Effector memory CD4-positive, alpha-beta T cell (primary cell): ENCODE measurements around the gene ANKS1A.

ENCODE experiments used
- DNase-seq, 3 donors: peaks; one replicate each; pipeline ENCODE4 v3.0.0-alpha.2; 2020
- H3K27ac ChIP-seq: 2 replicates; pipeline ENCODE4 v1.7.0; 2013; ENCODE audit warnings: mild to moderate bottlenecking, low read length, moderate library complexity; ENCODE audit not compliant: insufficient read depth, poor library complexity, severe bottlenecking
- H3K27me3 ChIP-seq: replicated peaks from 2 replicates; pipeline ENCODE4 v1.7.0; 2013; ENCODE audit warnings: mild to moderate bottlenecking, low read length; ENCODE audit not compliant: insufficient read depth, control insufficient read depth, poor library complexity, severe bottlenecking
- H3K36me3 ChIP-seq: 2 replicates; pipeline ENCODE4 v1.7.0; 2013; ENCODE audit warnings: mild to moderate bottlenecking, low read length, moderate library complexity; ENCODE audit not compliant: control insufficient read depth, insufficient read depth
- H3K4me1 ChIP-seq: 2 replicates; pipeline ENCODE4 v1.7.0; 2013; ENCODE audit warnings: low read length, mild to moderate bottlenecking; ENCODE audit not compliant: control insufficient read depth, insufficient read depth, poor library complexity, severe bottlenecking
- H3K4me3 ChIP-seq: 2 replicates; pipeline ENCODE4 v1.7.0; 2013; ENCODE audit warnings: low read length, low read depth, mild to moderate bottlenecking; ENCODE audit not compliant: insufficient read depth, poor library complexity, severe bottlenecking
- H3K9me3 ChIP-seq: 2 replicates; pipeline ENCODE4 v1.7.0; 2013; ENCODE audit warnings: mild to moderate bottlenecking, low read length, moderate library complexity; ENCODE audit not compliant: control insufficient read depth

ANKS1A gene

DNA sequence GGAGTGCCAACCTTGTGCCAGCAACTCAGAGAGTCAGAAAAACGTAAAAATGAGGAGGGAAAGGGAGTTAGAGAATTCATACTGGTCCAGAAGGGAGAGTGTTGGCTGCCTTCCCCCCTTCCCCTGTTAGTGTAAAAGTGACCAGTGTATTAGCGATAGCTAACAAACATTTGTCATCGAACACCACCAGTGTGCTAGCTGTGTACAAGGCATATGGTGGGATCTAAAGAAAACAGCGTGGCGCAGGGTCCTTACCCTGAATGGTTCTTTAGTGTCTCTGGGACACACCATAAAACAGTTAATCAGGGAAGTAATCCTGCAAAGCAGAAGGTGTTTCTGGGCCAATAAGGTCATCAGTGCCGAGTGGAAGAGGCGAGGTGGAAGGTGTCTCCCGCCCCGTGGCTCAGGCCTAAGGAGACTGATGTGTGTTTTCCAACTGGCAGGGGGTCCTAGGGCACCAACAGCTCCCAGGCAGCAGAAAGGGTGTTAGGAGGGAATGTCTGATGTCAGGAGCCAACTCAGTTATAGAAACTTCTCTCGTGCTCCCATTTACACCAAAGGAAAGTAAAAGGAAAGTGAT lies 160.2 kb downstream of the ANKS1A start:
- H3K27ac ChIP-seq = no peak overlapping the region
- H3K27me3 ChIP-seq = no peaks in the 10 kb centered on the region
- DNase-seq = no peak
- H3K9me3 ChIP-seq = no peaks in the 10 kb centered on the region
- peaks cover 4% of the 10 kb centered on the region for H3K4me1 ChIP-seq
- no peaks in the 10 kb centered on the region for H3K36me3 ChIP-seq
- no peak overlapping the region for H3K4me3 ChIP-seq

DNA sequence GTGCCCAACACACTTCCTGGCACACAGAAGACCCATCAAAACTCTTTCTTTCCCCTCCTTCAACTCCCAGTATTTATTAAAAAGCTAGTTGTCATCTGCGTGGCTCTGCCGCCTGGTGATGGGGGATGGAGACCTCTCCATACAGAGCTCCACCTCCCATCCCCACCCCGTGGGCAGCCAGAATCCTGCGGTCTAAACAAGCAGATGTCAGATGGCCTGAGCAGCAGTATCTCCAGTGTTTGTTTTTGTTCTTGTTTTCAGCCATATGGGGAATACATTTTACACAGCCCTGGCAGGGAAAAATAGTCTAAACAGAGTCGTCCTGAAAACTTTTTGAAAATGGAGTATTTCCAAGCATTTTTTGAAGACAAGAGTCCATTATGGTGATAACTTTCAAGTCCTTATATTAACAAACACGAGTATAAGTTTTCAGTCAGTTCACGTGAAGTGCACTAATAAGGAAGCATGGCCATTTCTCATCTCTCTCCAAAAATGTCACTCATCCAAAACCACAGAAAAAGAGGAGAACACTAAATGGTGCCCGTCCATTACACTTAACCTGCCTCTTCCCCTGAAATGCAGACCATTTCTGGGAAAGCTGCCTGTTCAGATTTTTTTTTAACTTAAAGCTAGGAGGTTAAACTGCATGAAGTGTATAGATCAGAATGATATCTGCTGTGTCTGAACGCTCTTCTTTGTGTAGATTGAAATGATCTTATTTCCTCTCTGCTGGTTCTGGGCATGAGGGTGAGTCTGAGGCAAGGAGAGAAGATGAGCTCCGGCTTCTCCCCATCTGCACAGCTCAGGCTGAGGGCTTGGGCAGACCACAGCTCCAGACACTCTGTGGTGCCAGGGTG lies 161.1 kb downstream of the ANKS1A start:
- Histone ChIP-seq H3K36me3 (peaks cover 5% of the 10 kb centered on the region), H3K4me3 (no peak overlapping the region), H3K27ac (no peak overlapping the region), H3K27me3 (no peaks in the 10 kb centered on the region), H3K4me1 (peaks cover 4% of the 10 kb centered on the region), H3K9me3 (no peaks in the 10 kb centered on the region)
- DNase-seq = no peak

DNA sequence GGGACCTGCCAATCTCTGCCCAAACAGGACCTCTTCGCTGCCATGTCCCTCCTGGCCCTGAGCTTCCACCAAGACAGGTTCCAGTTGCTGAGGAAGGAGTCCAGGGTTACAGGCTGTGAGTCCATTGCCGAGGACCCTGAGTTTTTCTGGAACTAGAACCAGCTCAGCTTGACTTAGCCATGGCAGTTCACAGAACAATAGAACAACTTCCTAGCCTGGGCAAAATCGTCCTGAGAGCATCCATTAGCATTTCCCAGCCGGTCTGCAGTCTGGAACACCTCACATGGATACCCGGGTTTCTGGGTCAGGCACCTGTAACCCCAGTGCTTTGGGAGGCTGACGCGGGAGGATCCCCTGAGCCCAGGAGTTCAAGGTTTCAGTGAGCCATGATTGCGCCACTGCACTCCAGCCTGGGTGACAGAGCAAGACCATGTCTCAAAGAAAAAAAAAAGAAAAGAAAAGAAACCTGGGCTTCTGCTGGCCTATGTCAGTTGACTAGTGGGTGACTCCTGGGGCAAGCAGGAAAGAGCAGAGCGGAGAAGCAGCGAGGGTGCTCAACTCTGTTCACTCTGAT lies 161.8 kb downstream of the ANKS1A start:
- DNase-seq = no peak
- Histone ChIP-seq H3K9me3 (no peaks in the 10 kb centered on the region), H3K4me3 (no peak overlapping the region), H3K27ac (no peak overlapping the region), H3K4me1 (peaks cover 4% of the 10 kb centered on the region), H3K27me3 (no peaks in the 10 kb centered on the region), H3K36me3 (peaks cover 5% of the 10 kb centered on the region)

DNA sequence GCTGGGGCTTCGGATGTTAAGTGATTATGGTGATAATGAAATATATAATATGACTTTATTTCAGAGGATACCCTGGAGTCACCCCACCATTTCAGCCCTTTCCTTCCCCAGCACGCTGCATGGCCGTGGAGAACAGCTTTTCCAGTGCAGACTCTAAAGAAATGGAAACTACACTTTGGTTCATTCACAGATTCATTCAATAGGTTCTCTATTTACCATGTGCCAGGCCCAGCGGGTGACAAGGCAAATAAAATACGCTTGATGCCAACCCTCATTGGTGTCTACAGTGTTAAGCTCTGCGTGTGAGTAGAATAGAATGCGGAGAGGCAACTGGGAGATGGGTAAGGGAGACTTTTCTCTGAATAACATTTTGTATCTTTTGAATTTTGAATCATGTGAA lies 162.3 kb downstream of the ANKS1A start:
- peaks cover 4% of the 10 kb centered on the region for H3K4me1 ChIP-seq
- H3K27me3 ChIP-seq = no peaks in the 10 kb centered on the region
- DNase-seq = no peak
- no peak overlapping the region for H3K27ac ChIP-seq
- no peaks in the 10 kb centered on the region for H3K9me3 ChIP-seq
- H3K4me3 ChIP-seq = no peak overlapping the region
- peaks cover 5% of the 10 kb centered on the region for H3K36me3 ChIP-seq

DNA sequence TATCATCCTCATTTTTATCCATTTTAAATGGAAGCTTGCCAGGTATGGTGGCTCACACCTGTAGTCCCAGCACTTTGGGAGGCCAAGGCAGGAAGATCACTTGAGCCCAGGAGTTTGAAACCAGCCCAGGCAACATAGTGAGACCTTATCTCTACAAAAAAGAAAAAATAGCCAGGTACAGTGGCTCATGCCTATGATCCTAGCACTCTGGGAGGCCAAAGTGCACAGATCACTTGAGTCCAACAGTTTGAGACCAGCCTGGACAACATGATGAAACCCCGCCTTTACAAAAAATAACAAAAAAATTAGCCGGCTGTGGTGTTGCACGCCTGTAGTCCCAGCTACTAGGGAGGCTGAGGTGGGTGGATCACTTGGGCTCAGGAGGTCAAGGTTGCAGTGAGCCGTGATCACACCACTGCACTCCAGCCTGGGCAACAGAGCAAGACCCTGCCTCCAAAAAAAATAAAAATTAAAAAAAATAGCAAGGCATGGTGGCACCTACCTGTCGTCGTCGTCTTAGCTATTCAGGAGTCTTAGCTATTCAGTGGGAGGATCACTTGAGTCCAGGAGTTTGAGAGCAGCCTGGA lies 163.0 kb downstream of the ANKS1A start:
- peaks cover 4% of the 10 kb centered on the region for H3K4me1 ChIP-seq
- peaks cover 5% of the 10 kb centered on the region for H3K36me3 ChIP-seq
- H3K27me3 ChIP-seq = no peaks in the 10 kb centered on the region
- H3K27ac ChIP-seq = no peak overlapping the region
- no peak overlapping the region for H3K4me3 ChIP-seq
- DNase-seq = no peak
- H3K9me3 ChIP-seq = no peaks in the 10 kb centered on the region

DNA sequence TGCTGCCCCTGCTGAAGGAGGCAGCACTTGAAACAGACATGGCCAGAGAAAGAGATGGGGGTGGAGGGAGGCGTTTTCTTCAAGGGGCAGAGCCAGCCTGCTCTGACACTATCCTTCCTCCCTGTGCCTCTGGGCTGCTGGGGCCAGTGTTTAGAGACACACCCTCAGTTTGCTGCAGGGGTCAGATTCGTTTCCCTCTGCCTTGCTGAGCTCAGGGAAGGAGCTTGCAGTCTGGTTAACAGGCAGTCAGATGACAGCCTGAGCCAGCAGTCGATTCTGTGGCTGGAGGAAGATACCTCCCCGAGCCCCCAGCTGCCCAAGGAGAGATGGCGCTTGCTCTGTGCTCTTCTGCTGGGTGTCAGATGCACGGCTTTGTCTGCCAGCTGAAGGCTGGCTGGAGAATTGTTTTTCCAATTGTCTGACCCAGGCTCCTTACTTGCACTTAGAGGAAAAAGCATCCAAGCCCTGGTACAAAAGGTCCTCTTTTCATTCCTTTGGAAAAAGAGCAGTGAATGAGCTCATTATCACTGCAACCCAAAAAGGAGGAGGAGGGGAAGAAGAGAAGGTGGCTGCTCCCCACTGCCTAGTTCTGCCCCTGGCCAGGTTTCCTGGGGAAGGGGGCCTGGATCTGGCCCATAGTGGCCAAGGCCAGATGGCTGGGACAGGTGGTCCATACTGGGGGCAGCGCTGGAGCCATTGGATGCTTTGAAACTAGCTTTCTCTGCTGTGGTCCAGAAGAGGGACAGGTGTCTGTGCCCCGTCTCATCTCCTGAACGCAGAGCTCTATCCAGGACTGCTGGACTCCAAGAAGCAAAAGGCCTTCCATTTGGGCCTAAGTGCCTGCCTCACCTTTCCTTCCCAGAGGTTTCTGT lies 163.9 kb downstream of the ANKS1A start:
- Histone ChIP-seq H3K4me1 (peaks cover 4% of the 10 kb centered on the region), H3K27me3 (no peaks in the 10 kb centered on the region), H3K9me3 (no peaks in the 10 kb centered on the region), H3K27ac (no peak overlapping the region), H3K4me3 (no peak overlapping the region), H3K36me3 (peaks cover 9% of the 10 kb centered on the region)
- no peak for DNase-seq

DNA sequence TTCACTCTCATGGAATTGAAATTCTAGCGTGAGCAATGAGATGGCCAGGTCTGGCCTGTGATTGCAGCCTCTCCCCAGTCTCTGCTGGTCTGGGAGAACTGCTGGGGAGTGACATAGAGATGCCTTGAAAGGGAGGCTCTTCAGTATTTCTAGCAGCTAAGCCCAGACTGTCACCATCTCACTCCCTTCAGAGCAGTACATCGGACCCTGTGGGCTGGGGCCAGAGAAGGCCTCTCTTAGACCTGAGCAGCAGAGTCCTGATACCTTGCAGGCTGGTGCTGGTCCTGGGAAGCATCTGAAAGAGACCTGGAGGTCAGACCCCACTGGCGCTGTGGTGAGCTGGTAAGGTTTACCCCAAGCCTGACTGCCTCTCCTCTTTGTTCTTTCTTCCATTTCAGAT lies 164.6 kb downstream of the ANKS1A start:
- Histone ChIP-seq H3K27me3 (no peaks in the 10 kb centered on the region), H3K4me3 (no peak overlapping the region), H3K36me3 (peaks cover 9% of the 10 kb centered on the region), H3K4me1 (no peaks in the 10 kb centered on the region), H3K9me3 (no peaks in the 10 kb centered on the region), H3K27ac (no peak overlapping the region)
- no peak for DNase-seq

DNA sequence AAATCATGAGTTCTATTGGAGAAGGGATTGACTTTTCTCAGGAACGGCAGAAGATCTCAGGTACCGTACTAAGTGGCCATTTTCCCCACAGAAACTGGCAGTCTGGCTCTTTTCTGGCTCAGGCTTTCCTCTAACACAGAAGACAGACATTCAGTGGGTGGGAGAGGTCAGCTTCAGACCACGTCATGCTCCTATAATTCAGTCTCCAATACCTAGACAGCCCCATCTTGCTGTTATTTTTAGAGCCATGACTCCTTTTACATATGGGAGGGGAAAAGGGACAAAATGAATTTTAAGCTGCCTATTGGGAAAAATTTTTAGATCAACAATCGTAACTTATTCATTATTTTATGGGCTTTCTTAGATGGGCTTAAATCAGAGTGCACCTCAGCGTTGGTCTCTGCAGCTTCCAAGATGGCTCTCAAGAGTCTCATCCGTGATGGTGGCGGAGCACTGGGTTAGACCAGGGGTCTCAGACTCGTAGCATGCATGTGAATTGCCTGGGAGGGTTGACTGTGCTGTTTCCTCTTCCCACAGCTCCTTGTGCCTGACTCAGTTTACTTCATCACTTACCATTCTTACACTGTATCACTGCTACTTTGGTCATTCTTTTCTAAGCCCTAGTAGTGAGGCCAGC lies 165.2 kb downstream of the ANKS1A start:
- Histone ChIP-seq H3K27ac (no peak overlapping the region), H3K9me3 (no peaks in the 10 kb centered on the region), H3K4me1 (no peaks in the 10 kb centered on the region), H3K4me3 (no peak overlapping the region), H3K27me3 (no peaks in the 10 kb centered on the region), H3K36me3 (peaks cover 9% of the 10 kb centered on the region)
- no peak for DNase-seq

DNA sequence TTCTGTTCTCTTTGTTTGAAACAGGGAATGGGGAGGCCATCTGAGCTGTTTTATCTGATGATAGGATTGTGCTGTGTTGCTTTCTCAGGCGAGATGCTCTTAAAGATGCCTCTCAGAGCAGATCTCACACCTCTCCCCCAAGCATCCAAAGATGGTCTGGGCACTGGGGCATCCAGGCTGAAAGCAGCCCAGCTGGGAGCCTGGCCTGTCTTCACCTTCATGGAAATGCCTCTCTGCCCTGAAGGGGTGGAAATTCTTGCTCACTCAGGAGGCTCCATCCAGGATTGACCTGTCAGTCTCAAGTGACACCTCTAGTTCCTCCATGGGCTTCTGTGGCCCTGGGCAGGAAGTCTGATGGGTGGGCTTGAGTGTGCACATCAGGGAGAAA lies 165.7 kb downstream of the ANKS1A start:
- no peak for DNase-seq
- H3K9me3 ChIP-seq = no peaks in the 10 kb centered on the region
- H3K27me3 ChIP-seq = no peaks in the 10 kb centered on the region
- no peaks in the 10 kb centered on the region for H3K4me1 ChIP-seq
- H3K36me3 ChIP-seq = peaks cover 10% of the 10 kb centered on the region
- H3K4me3 ChIP-seq = no peak overlapping the region
- no peak overlapping the region for H3K27ac ChIP-seq
